H1 (cell line): ENCODE data around the gene SMAD7. TPM values are rescaled to one million over a fixed set of nuclear protein-coding genes. Genes with fewer than 3 reads are reported as not detected.

Source experiments
- CTCF ChIA-PET: fragments of 300-600 bp; sonication (Branson Sonifier 250); formaldehyde crosslinking; loops from one replicate; lab custom pipeline; 2021; ENCODE audit not compliant: partially characterized antibody; lab: Charles Lee
- POLR2A ChIA-PET: fragments of 300-600 bp; sonication (Branson Sonifier 250); formaldehyde crosslinking; loops from one replicate; lab custom pipeline; 2021; ENCODE audit warnings: inconsistent platforms; ENCODE audit not compliant: partially characterized antibody; lab: Charles Lee
- DNase-seq, 2 experiments: peaks; one replicate each; pipeline versions ENCODE4 v3.0.0 to v3.0.0-alpha.2; 2010 to 2022; ENCODE audit warnings: low spot score in 2 of 2, low read depth in 1 of 2, mixed read lengths in 1 of 2
- FAIRE-seq: peaks from 2 replicates; lab custom pipeline; 2011; peaks lifted over from hg19 to GRCh38; lab: Jason Lieb, UNC
- H2AFZ ChIP-seq: 2 replicates; pipeline ENCODE4 v1.8.1; 2012; ENCODE audit warnings: low read length, inconsistent platforms
- H2AK5ac ChIP-seq: 2 replicates; pipeline ENCODE4 v1.6.1; 2013; ENCODE audit warnings: low read depth, low read length
- H2BK120ac ChIP-seq: replicated peaks from 2 replicates; pipeline ENCODE3; 2013; ENCODE audit warnings: low read depth, low read length, inconsistent platforms
- H2BK12ac ChIP-seq: 2 replicates; pipeline ENCODE4 v1.6.1; 2013; ENCODE audit warnings: low read depth, low read length
- H2BK15ac ChIP-seq: 2 replicates; pipeline ENCODE4 v1.6.1; 2013; ENCODE audit warnings: low read length
- H2BK20ac ChIP-seq: 2 replicates; pipeline ENCODE4 v1.6.1; 2013; ENCODE audit warnings: low read length
- H2BK5ac ChIP-seq: 2 replicates; pipeline ENCODE4 v1.6.1; 2013; ENCODE audit warnings: low read depth, low read length
- H3K14ac ChIP-seq: 2 replicates; pipeline ENCODE4 v1.6.1; 2013; ENCODE audit warnings: inconsistent platforms; ENCODE audit not compliant: insufficient read length
- H3K18ac ChIP-seq: 2 replicates; pipeline ENCODE4 v1.6.1; 2013; ENCODE audit warnings: low read length; ENCODE audit errors: extremely low read depth
- H3K23ac ChIP-seq: 2 replicates; pipeline ENCODE4 v1.6.1; 2013; ENCODE audit warnings: inconsistent platforms; ENCODE audit not compliant: insufficient read length
- H3K23me2 ChIP-seq: 2 replicates; pipeline ENCODE4 v1.6.1; 2013; ENCODE audit warnings: low read depth, low read length
- H3K27ac ChIP-seq: 2 replicates; pipeline ENCODE4 v1.6.1; 2011; ENCODE audit warnings: low read depth, low read length, inconsistent platforms
- H3K27me3 ChIP-seq, 4 experiments: replicated peaks in 1 of 4; 1 replicate in 1 of 4; 2 replicates in 3 of 4; pipeline versions ENCODE4 v1.6.1 to v1.8.1; 2011 to 2013; ENCODE audit warnings: low read length in 3 of 4, mild to moderate bottlenecking in 3 of 4, inconsistent platforms in 2 of 4, mixed read lengths in 2 of 4, moderate library complexity in 1 of 4; ENCODE audit not compliant: control insufficient read depth in 3 of 4, insufficient read depth in 3 of 4; ENCODE audit errors: extremely low read depth in 1 of 4
- H3K36me3 ChIP-seq, 4 experiments: 2 replicates each; pipeline versions ENCODE4 v1.6.1 to v1.8.1; 2011 to 2013; ENCODE audit warnings: mild to moderate bottlenecking in 4 of 4, low read length in 3 of 4, moderate library complexity in 2 of 4, control low read depth in 1 of 4, inconsistent platforms in 1 of 4; ENCODE audit not compliant: insufficient read depth in 4 of 4, control insufficient read depth in 2 of 4
- H3K4ac ChIP-seq: replicated peaks from 2 replicates; pipeline ENCODE3; 2013; ENCODE audit warnings: low read length, low read depth, mixed read lengths, inconsistent platforms; ENCODE audit not compliant: insufficient read length
- H3K4me1 ChIP-seq, 4 experiments: replicated peaks in 1 of 4; 1 replicate in 1 of 4; 2 replicates in 3 of 4; pipeline versions ENCODE4 v1.6.1 to v1.8.1; 2011 to 2013; ENCODE audit warnings: low read length in 3 of 4, inconsistent platforms in 2 of 4, mixed read lengths in 1 of 4; ENCODE audit not compliant: insufficient read depth in 4 of 4, control insufficient read depth in 3 of 4
- H3K4me2 ChIP-seq, 2 experiments: 2 replicates each; pipeline versions ENCODE4 v1.6.1 to v1.8.1; 2011 to 2013; ENCODE audit warnings: low read depth in 2 of 2, low read length in 2 of 2, control low read depth in 1 of 2, inconsistent platforms in 1 of 2, mild to moderate bottlenecking in 1 of 2; ENCODE audit not compliant: insufficient read depth in 1 of 2
- H3K4me3 ChIP-seq, 4 experiments: fragments of 200-600, 300-600 bp in 1 of 4; sonication (generic), shearing (Covaris generic), sonication (Bioruptor Twin) in 1 of 4; 2 replicates each; pipeline versions ENCODE4 v1.5.1 to v1.8.1; 2011 to 2016; ENCODE audit warnings: low read length in 4 of 4, low read depth in 3 of 4, control low read depth in 2 of 4, inconsistent platforms in 2 of 4, mild to moderate bottlenecking in 2 of 4, mixed read lengths in 1 of 4, moderate library complexity in 1 of 4; ENCODE audit not compliant: insufficient read depth in 2 of 4; ENCODE audit errors: extremely low read depth in 1 of 4
- H3K56ac ChIP-seq: replicated peaks from 2 replicates; pipeline ENCODE3; 2013; ENCODE audit warnings: low read depth, mild to moderate bottlenecking, mixed read lengths, low read length, inconsistent platforms; ENCODE audit not compliant: insufficient read length
- H3K79me1 ChIP-seq: 2 replicates; pipeline ENCODE4 v1.6.1; 2013; ENCODE audit warnings: low read depth, low read length, control low read depth
- H3K79me2 ChIP-seq, 2 experiments: 2 replicates each; pipeline versions ENCODE4 v1.6.1 to v1.8.1; 2012 to 2013; ENCODE audit warnings: low read length in 2 of 2, mild to moderate bottlenecking in 2 of 2, inconsistent platforms in 1 of 2; ENCODE audit not compliant: insufficient read depth in 2 of 2, control insufficient read depth in 1 of 2
- H3K9ac ChIP-seq, 4 experiments: replicated peaks in 1 of 4; 1 replicate in 1 of 4; 2 replicates in 3 of 4; pipeline versions ENCODE4 v1.6.1 to v1.8.1; 2011 to 2013; ENCODE audit warnings: low read depth in 3 of 4, low read length in 3 of 4, control low read depth in 2 of 4, mild to moderate bottlenecking in 2 of 4, moderate library complexity in 2 of 4, inconsistent platforms in 1 of 4; ENCODE audit errors: extremely low read depth in 1 of 4
- H3K9me3 ChIP-seq, 2 experiments: 2 replicates each; pipeline versions ENCODE4 v1.6.1 to v1.8.1; 2012 to 2013; ENCODE audit warnings: mild to moderate bottlenecking in 2 of 2, moderate library complexity in 2 of 2, control low read depth in 1 of 2, inconsistent platforms in 1 of 2, low read depth in 1 of 2, low read length in 1 of 2, mixed read lengths in 1 of 2; ENCODE audit not compliant: insufficient read depth in 2 of 2
- H4K20me1 ChIP-seq, 2 experiments: replicated peaks in 1 of 2; 2 replicates each; pipeline versions ENCODE3 to v1.8.1; 2011 to 2013; ENCODE audit warnings: inconsistent platforms in 2 of 2, low read length in 2 of 2, mild to moderate bottlenecking in 1 of 2; ENCODE audit not compliant: insufficient read depth in 2 of 2, control insufficient read depth in 1 of 2
- H4K5ac ChIP-seq: 2 replicates; pipeline ENCODE4 v1.6.1; 2013; ENCODE audit warnings: low read length, low read depth, mixed read lengths, inconsistent platforms; ENCODE audit not compliant: insufficient read length
- H4K8ac ChIP-seq: 2 replicates; pipeline ENCODE4 v1.8.0; 2013; ENCODE audit warnings: mild to moderate bottlenecking, moderate library complexity, low read length, inconsistent platforms; ENCODE audit not compliant: insufficient read depth; ENCODE audit errors: extremely low read depth
- H4K91ac ChIP-seq: replicated peaks from 2 replicates; pipeline ENCODE3; 2013; ENCODE audit warnings: low read length, mixed read lengths, inconsistent platforms; ENCODE audit not compliant: insufficient read length
- ASH2L ChIP-seq: fragments of 200-600, 300-600 bp; sonication (generic); IDR thresholded peaks from one replicate; pipeline ENCODE4 v1.7.1; 2017; ENCODE audit warnings: low read length
- ATF3 ChIP-seq: IDR thresholded peaks from 2 replicates; pipeline ENCODE4 v1.6.1; 2011; ENCODE audit warnings: low read depth, mild to moderate bottlenecking, low read length; ENCODE audit not compliant: insufficient read depth
- CEBPB ChIP-seq: IDR thresholded peaks from 2 replicates; pipeline ENCODE4 v1.6.1; 2012; ENCODE audit warnings: low read depth, low read length
- EP300 ChIP-seq, 2 experiments: IDR thresholded peaks; 1 replicate in 1 of 2; 2 replicates in 1 of 2; pipeline ENCODE4 v1.6.1; 2011 to 2012; ENCODE audit warnings: low read depth in 2 of 2, low read length in 2 of 2, mild to moderate bottlenecking in 2 of 2, borderline replicate concordance in 1 of 2, inconsistent platforms in 1 of 2, moderate library complexity in 1 of 2
- JUND ChIP-seq: IDR thresholded peaks from 2 replicates; pipeline ENCODE4 v1.6.1; 2011; ENCODE audit warnings: mild to moderate bottlenecking, improper control_type of control experiment, low read length
- POLR2A ChIP-seq, 2 experiments: IDR thresholded peaks; 1 replicate in 1 of 2; 2 replicates in 1 of 2; pipeline ENCODE4 v1.6.1; 2011; ENCODE audit warnings: low read depth in 2 of 2, low read length in 2 of 2, mild to moderate bottlenecking in 2 of 2; ENCODE audit errors: control extremely low read depth in 1 of 2
- RNF2 ChIP-seq: fragments of 200-900, 300-1000 bp; sonication (generic); IDR thresholded peaks from 2 replicates; pipeline ENCODE4 v1.7.1; 2016; ENCODE audit warnings: borderline replicate concordance, low read depth, mild to moderate bottlenecking, antibody characterized with exemption, low read length; ENCODE audit not compliant: poor library complexity, severe bottlenecking; ENCODE audit errors: missing control alignments
- TCF12 ChIP-seq: IDR thresholded peaks from 2 replicates; pipeline ENCODE4 v1.6.1; 2011; ENCODE audit warnings: low read depth, mild to moderate bottlenecking, low read length
- TEAD4 ChIP-seq: IDR thresholded peaks from 2 replicates; pipeline ENCODE4 v1.6.1; 2012; ENCODE audit warnings: low read depth, low read length, inconsistent platforms, mixed read lengths
- WGBS, 2 experiments: shearing (Covaris generic) in 1 of 2; methylation state at CpG; one replicate each; pipeline versions ENCODE4 v1.1.6 to v1.1.7; 2013 to 2015; ENCODE audit warnings: low lambda C conversion rate in 2 of 2, mixed read lengths in 2 of 2, inconsistent platforms in 1 of 2, low coverage in 1 of 2, missing lambda C conversion rate in 1 of 2; ENCODE audit not compliant: insufficient replicate concordance in 2 of 2, insufficient coverage in 1 of 2, insufficient read length in 1 of 2; ENCODE audit errors: extremely low coverage in 1 of 2, missing lambda C conversion rate in 1 of 2; 5-methylcytosine and 5-hydroxymethylcytosine counted together
- polyA plus RNA-seq, 7 experiments: library from polyadenylated mRNA; depleted of rRNA in 3 of 7; stranded (reverse) in 5 of 7; unstranded in 2 of 7; fragments of >200 nt in 5 of 7; fragments of 200-250 nt in 2 of 7; gene quantifications; 1 replicate in 5 of 7; 2 replicates in 1 of 7; 4 replicates in 1 of 7; pipeline versions ENCODE4 v1.2.1 to v1.2.3, GENCODE V29; 2011 to 2013; ENCODE audit warnings: missing spikeins in 2 of 7, mixed read lengths in 2 of 7
- total RNA-seq: library from RNA; stranded (reverse); fragmentation: NEBNext Ultra II Directional; extraction: Animal tissue kit (Norgen Biotek cat#: 25700); gene quantifications from 2 replicates; pipeline ENCODE4 v1.2.1, GENCODE V29; 2021

SMAD7 gene
- total and polyA plus RNA-seq, 2 of the 8 experiments (the other 6 are each of a cell fraction or from before 2014, with no cell fraction given): 6.5 to 15.5 TPM

GRCh38 chr18:48997985-48998831 is 47.4 kb upstream of the SMAD7 start:
- no peak overlapping the region for H3K56ac ChIP-seq
- no peaks in the 10 kb centered on the region for H4K20me1 ChIP-seq
- H3K27ac ChIP-seq: no peak overlapping the region
- H3K27me3 ChIP-seq: no peaks in the 10 kb centered on the region; a peak in 3 of 7 replicates
- DNase-seq: peak in 1 of 2 experiments; percentile 70
- no peak overlapping the region for H2BK15ac ChIP-seq
- H3K18ac ChIP-seq: peak overlapping the region; percentile 62
- peak overlapping the region; percentile 87 for H4K8ac ChIP-seq
- peak; percentile 37 for TF ChIP-seq ASH2L
- peak; percentile 94 for TF ChIP-seq TEAD4
- no peak for TF ChIP-seq POLR2A (IDR thresholded peaks at IDR 0.05; ENCODE audit: control extremely low read depth in 1 of 2, low read depth in 2 of 2, low read length in 2 of 2)
- peak; percentile 84 for TF ChIP-seq CEBPB
- TF ChIP-seq ATF3: 0 out of 2 replicates have a peak, but pooled peaks have one; percentile 54
- TF ChIP-seq TCF12: 0 out of 2 replicates have a peak, but pooled peaks have one; percentile 39
- TF ChIP-seq EP300 (IDR thresholded peaks at IDR 0.05; ENCODE audit: borderline replicate concordance in 1 of 2, low read depth in 2 of 2, low read length in 2 of 2): 0 out of 3 replicates have a peak, but pooled peaks of 1 of the 2 experiments have one; percentile 28
- TF ChIP-seq JUND: peak; percentile 24; the same call in 1 of the 2 replicates
- TF ChIP-seq RNF2: no peak
- TF ChIP-seq, all 59 proteins: peak for 7
- Histone ChIP-seq H3K9me3 (no peaks in the 10 kb centered on the region), H4K5ac (no peak overlapping the region), H3K4me2 (no peak overlapping the region), H3K4me3 (no peak overlapping the region), H2AK5ac (peak overlapping the region; percentile 11; the same call in 1 of the 2 replicates), H2AFZ (0 out of 2 replicates have a peak overlapping the region, but pooled peaks have one; percentile 10), H3K79me2 (no peaks in the 10 kb centered on the region), H3K14ac (no peak overlapping the region), H2BK120ac (peak overlapping the region; percentile 40), H3K4ac (no peak overlapping the region), H2BK20ac (peak overlapping the region; percentile 48; the same call in 1 of the 2 replicates), H2BK5ac (peak overlapping the region; percentile 85; the same call in 1 of the 2 replicates), H3K23me2 (no peaks in the 10 kb centered on the region), H3K36me3 (no peaks in the 10 kb centered on the region), H3K9ac (peak overlapping the region in 2 of 4 experiments; percentile 20 to 24; a peak in 2 of 7 replicates), H3K23ac (no peak overlapping the region), H3K79me1 (no peaks in the 10 kb centered on the region), H3K4me1 (peaks cover 6 to 14% (median 10%) of the 10 kb centered on the region in 4 experiments), H4K91ac (peak overlapping the region; percentile 39), H2BK12ac (peak overlapping the region; percentile 91)
- FAIRE-seq: no peak
- ChIA-PET POLR2A (interaction anchor here (0.9 to 2.1 kb wide), 6 partner anchors 8 to 45 kb away, joined by 3 to 6 read pairs (median 4); no protein-coding TSS in a partner anchor), CTCF (interaction anchor here (0.6 to 5.1 kb wide), 10 partner anchors 10 to 221 kb away, joined by 3 to 34 read pairs (median 4); no protein-coding TSS in a partner anchor)
- 75% methylated on average over 17 of the region's 17 CpGs; no CpG with 5 or more reads in 1 of the 2 experiments for WGBS, 2 experiments
